Measurements from ENCODE around the gene AUTS2.

GRCh38 chr7:69871213-69871885 lies 273.1 kb downstream of the AUTS2 start:
- TF ChIP-seq CTCF (IDR thresholded peaks at IDR 0.05) (no peak), POLR2AphosphoS5 (IDR thresholded peaks at IDR 0.05) (no peak), POLR2A (IDR thresholded peaks at IDR 0.05) (no peak), EP300 (IDR thresholded peaks at IDR 0.05; ENCODE audit: low read depth) (no peak)
